GM23338 (cell line): Measurements from ENCODE around the gene NME2. TPM values are rescaled to one million over a fixed set of nuclear protein-coding genes. Genes with fewer than 3 reads are reported as not detected.

Experiments used
- ATAC-seq: fragments of 200-7000 bp; cut with Tn5 transposase; 3 replicates; pipeline ENCODE4 v1.9.1; 2020
- DNase-seq: peaks from one replicate; pipeline ENCODE4 v3.0.0-alpha.2; 2015; ENCODE audit warnings: low spot score
- H2AFZ ChIP-seq: fragments of 200-600 bp; sonication (generic); 2 replicates; pipeline ENCODE4 v1.8.0; 2016; ENCODE audit warnings: antibody characterized with exemption, mild to moderate bottlenecking, moderate library complexity
- H3F3A ChIP-seq: fragments of 200-600 bp; sonication (generic); replicated peaks from 2 replicates; pipeline ENCODE4 v1.8.0; 2017; ENCODE audit warnings: antibody characterized with exemption, mixed run types, low read depth
- H3K27ac ChIP-seq: fragments of 200-600 bp; sonication (generic); 2 replicates; pipeline ENCODE4 v1.6.1; 2016; ENCODE audit warnings: low read depth
- H3K27me3 ChIP-seq: fragments of 200-600 bp; sonication (generic); 2 replicates; pipeline ENCODE4 v1.8.0; 2016; ENCODE audit warnings: mild to moderate bottlenecking, mixed run types, moderate library complexity; ENCODE audit not compliant: insufficient read depth
- H3K36me3 ChIP-seq: fragments of 200-600 bp; sonication (generic); 2 replicates; pipeline ENCODE4 v1.8.0; 2016; ENCODE audit warnings: mild to moderate bottlenecking; ENCODE audit not compliant: insufficient read depth
- H3K4me1 ChIP-seq: fragments of 200-600 bp; sonication (generic); 2 replicates; pipeline ENCODE4 v1.8.0; 2016; ENCODE audit warnings: mild to moderate bottlenecking, moderate library complexity; ENCODE audit not compliant: insufficient read depth
- H3K4me2 ChIP-seq: fragments of 200-600 bp; sonication (generic); 2 replicates; pipeline ENCODE4 v1.7.1; 2017; ENCODE audit warnings: mixed run types
- H3K4me3 ChIP-seq: fragments of 200-600 bp; sonication (generic); 2 replicates; pipeline ENCODE4 v1.6.1; 2016; ENCODE audit warnings: mixed run types
- H3K79me2 ChIP-seq: fragments of 200-600 bp; sonication (generic); replicated peaks from 2 replicates; pipeline ENCODE4 v1.8.0; 2017; ENCODE audit warnings: mild to moderate bottlenecking; ENCODE audit not compliant: insufficient read depth
- H3K9me2 ChIP-seq: fragments of 200-600 bp; sonication (generic); 2 replicates; pipeline ENCODE4 v1.8.0; 2017; ENCODE audit not compliant: insufficient read depth
- H4K20me1 ChIP-seq: fragments of 200-600 bp; sonication (generic); replicated peaks from 2 replicates; pipeline ENCODE4 v1.8.0; 2017; ENCODE audit warnings: mild to moderate bottlenecking; ENCODE audit not compliant: insufficient read depth
- H3K27ac Mint-ChIP-seq: 2 replicates; pipeline ENCODE4 v1.8.0; 2020; ENCODE audit warnings: inconsistent platforms, mild to moderate bottlenecking, moderate library complexity, mixed read lengths
- H3K27me3 Mint-ChIP-seq: 3 replicates; pipeline ENCODE4 v1.8.0; 2022; ENCODE audit warnings: low read depth, mild to moderate bottlenecking, moderate library complexity, mixed read lengths, inconsistent platforms; ENCODE audit not compliant: insufficient read depth, poor library complexity
- H3K36me3 Mint-ChIP-seq: 3 replicates; pipeline ENCODE4 v1.8.0; 2021; ENCODE audit warnings: low read depth, mild to moderate bottlenecking, inconsistent platforms, moderate library complexity, mixed read lengths
- H3K4me1 Mint-ChIP-seq: 3 replicates; pipeline ENCODE4 v1.8.0; 2020; ENCODE audit warnings: mild to moderate bottlenecking, inconsistent platforms, mixed read lengths
- H3K4me3 Mint-ChIP-seq: 3 replicates; pipeline ENCODE4 v1.8.0; 2021; ENCODE audit warnings: moderate library complexity, mild to moderate bottlenecking, inconsistent platforms, mixed read lengths
- H3K9me3 Mint-ChIP-seq: 3 replicates; pipeline ENCODE4 v1.8.0; 2020; ENCODE audit warnings: moderate library complexity, mild to moderate bottlenecking, inconsistent platforms, mixed read lengths
- CREB1 ChIP-seq: fragments of 250-450 bp; sonication (Bioruptor Pico); IDR thresholded peaks from 2 replicates; pipeline ENCODE4 v1.5.0; 2020; ENCODE audit warnings: low read depth, mild to moderate bottlenecking, moderate library complexity
- NANOG ChIP-seq: IDR thresholded peaks from 2 replicates; pipeline ENCODE4 v1.6.1; 2016; ENCODE audit warnings: antibody characterized with exemption, borderline replicate concordance
- POLR2AphosphoS5 ChIP-seq: IDR thresholded peaks from 2 replicates; pipeline ENCODE4 v1.6.1; 2016; ENCODE audit warnings: antibody characterized with exemption, low read depth
- REST ChIP-seq: IDR thresholded peaks from one replicate; pipeline ENCODE4 v1.6.1; 2018; ENCODE audit warnings: antibody characterized with exemption; ENCODE audit not compliant: unreplicated experiment
- STAT1 ChIP-seq: IDR thresholded peaks from one replicate; pipeline ENCODE4 v1.6.1; 2016; ENCODE audit warnings: antibody characterized with exemption; ENCODE audit not compliant: unreplicated experiment
- ZNF114 ChIP-seq: fragments of 250-450 bp; sonication (Bioruptor Pico); IDR thresholded peaks from 2 replicates; pipeline ENCODE4 v1.5.0; 2020; ENCODE audit warnings: mild to moderate bottlenecking, moderate library complexity
- polyA plus RNA-seq: library from polyadenylated mRNA; unstranded; fragments of >200 nt; fragmentation: Nextera tagmentation; extraction: Ambion mirVana; gene quantifications from 2 replicates; pipeline ENCODE4 v1.2.1, GENCODE V29; 2016
- total RNA-seq: library from RNA; depleted of rRNA; stranded (reverse); fragments of >200 nt; shearing (Covaris generic); gene quantifications from 2 replicates; pipeline ENCODE4 v1.2.3, GENCODE V29; 2014
- TF ChIP-seq, protein P1 (sequence below): fragments of 250-450 bp; sonication (Bioruptor Pico); IDR thresholded peaks from 2 replicates; pipeline ENCODE4 v1.5.0; 2020; ENCODE audit warnings: mild to moderate bottlenecking, moderate library complexity
- TF ChIP-seq, protein P2 (sequence below), 2 experiments: fragments of 200-600 bp in 1 of 2; sonication (generic) in 1 of 2; conservative IDR thresholded peaks; 2 replicates each; pipeline versions ENCODE4 v1.5.1 to v1.6.1; 2016 to 2017; ENCODE audit warnings: antibody characterized with exemption in 2 of 2, low read depth in 2 of 2, mild to moderate bottlenecking in 2 of 2, moderate library complexity in 1 of 2

NME2 gene
- total and polyA plus RNA-seq, 2 experiments from 2014 or later = 667 to 939 TPM

- TF ChIP-seq, protein P1, sequence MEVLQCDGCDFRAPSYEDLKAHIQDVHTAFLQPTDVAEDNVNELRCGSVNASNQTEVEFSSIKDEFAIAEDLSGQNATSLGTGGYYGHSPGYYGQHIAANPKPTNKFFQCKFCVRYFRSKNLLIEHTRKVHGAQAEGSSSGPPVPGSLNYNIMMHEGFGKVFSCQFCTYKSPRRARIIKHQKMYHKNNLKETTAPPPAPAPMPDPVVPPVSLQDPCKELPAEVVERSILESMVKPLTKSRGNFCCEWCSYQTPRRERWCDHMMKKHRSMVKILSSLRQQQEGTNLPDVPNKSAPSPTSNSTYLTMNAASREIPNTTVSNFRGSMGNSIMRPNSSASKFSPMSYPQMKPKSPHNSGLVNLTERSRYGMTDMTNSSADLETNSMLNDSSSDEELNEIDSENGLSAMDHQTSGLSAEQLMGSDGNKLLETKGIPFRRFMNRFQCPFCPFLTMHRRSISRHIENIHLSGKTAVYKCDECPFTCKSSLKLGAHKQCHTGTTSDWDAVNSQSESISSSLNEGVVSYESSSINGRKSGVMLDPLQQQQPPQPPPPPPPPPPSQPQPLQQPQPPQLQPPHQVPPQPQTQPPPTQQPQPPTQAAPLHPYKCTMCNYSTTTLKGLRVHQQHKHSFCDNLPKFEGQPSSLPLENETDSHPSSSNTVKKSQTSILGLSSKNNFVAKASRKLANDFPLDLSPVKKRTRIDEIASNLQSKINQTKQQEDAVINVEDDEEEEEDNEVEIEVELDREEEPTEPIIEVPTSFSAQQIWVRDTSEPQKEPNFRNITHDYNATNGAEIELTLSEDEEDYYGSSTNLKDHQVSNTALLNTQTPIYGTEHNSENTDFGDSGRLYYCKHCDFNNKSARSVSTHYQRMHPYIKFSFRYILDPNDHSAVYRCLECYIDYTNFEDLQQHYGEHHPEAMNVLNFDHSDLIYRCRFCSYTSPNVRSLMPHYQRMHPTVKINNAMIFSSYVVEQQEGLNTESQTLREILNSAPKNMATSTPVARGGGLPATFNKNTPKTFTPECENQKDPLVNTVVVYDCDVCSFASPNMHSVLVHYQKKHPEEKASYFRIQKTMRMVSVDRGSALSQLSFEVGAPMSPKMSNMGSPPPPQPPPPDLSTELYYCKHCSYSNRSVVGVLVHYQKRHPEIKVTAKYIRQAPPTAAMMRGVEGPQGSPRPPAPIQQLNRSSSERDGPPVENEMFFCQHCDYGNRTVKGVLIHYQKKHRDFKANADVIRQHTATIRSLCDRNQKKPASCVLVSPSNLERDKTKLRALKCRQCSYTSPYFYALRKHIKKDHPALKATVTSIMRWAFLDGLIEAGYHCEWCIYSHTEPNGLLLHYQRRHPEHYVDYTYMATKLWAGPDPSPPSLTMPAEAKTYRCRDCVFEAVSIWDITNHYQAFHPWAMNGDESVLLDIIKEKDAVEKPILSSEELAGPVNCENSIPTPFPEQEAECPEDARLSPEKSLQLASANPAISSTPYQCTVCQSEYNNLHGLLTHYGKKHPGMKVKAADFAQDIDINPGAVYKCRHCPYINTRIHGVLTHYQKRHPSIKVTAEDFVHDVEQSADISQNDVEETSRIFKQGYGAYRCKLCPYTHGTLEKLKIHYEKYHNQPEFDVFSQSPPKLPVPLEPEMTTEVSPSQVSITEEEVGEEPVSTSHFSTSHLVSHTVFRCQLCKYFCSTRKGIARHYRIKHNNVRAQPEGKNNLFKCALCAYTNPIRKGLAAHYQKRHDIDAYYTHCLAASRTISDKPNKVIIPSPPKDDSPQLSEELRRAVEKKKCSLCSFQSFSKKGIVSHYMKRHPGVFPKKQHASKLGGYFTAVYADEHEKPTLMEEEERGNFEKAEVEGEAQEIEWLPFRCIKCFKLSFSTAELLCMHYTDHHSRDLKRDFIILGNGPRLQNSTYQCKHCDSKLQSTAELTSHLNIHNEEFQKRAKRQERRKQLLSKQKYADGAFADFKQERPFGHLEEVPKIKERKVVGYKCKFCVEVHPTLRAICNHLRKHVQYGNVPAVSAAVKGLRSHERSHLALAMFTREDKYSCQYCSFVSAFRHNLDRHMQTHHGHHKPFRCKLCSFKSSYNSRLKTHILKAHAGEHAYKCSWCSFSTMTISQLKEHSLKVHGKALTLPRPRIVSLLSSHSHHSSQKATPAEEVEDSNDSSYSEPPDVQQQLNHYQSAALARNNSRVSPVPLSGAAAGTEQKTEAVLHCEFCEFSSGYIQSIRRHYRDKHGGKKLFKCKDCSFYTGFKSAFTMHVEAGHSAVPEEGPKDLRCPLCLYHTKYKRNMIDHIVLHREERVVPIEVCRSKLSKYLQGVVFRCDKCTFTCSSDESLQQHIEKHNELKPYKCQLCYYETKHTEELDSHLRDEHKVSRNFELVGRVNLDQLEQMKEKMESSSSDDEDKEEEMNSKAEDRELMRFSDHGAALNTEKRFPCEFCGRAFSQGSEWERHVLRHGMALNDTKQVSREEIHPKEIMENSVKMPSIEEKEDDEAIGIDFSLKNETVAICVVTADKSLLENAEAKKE (CRISPR knock-in tag) = no peak
Observed at GRCh38 chr17:51118330-51119195, 47.6 kb upstream of the NME2 start (continued).

GRCh38 chr17:51119415-51120356, 46.5 kb upstream of the NME2 start:
- Histone ChIP-seq H4K20me1 (peaks cover 21% of the 10 kb centered on the region), H2AFZ (peak overlapping the region; percentile 66; the same call in 1 of the 2 replicates), H3K4me3 (peak overlapping the region; percentile 99), H3K79me2 (peaks cover 51% of the 10 kb centered on the region), H3K4me1 (peaks cover 20% of the 10 kb centered on the region), H3K9me2 (no peaks in the 10 kb centered on the region), H3F3A (no peaks in the 10 kb centered on the region; the same call in 1 of the 2 replicates), H3K36me3 (no peaks in the 10 kb centered on the region), H3K4me2 (peak overlapping the region; percentile 72), H3K27me3 (no peaks in the 10 kb centered on the region), H3K27ac (peak overlapping the region; percentile 1; the same call in 1 of the 2 replicates)
- H3K27me3 Mint-ChIP-seq = peaks cover 1% of the 10 kb centered on the region
- peak overlapping the region; percentile 95 for H3K4me3 Mint-ChIP-seq
- no peaks in the 10 kb centered on the region for H3K9me3 Mint-ChIP-seq
- peak overlapping the region; percentile 95 for H3K27ac Mint-ChIP-seq
- peaks cover 20% of the 10 kb centered on the region for H3K4me1 Mint-ChIP-seq
- DNase-seq = peak; percentile 71
- H3K36me3 Mint-ChIP-seq = no peaks in the 10 kb centered on the region
- peak; percentile 58 for ATAC-seq
- TF ChIP-seq CREB1 (CRISPR knock-in tag) (no peak), POLR2AphosphoS5 (no peak), NANOG (no peak), REST (peak; percentile 58), STAT1 (no peak), ZNF114 (CRISPR knock-in tag) (no peak)
- TF ChIP-seq, protein P2, sequence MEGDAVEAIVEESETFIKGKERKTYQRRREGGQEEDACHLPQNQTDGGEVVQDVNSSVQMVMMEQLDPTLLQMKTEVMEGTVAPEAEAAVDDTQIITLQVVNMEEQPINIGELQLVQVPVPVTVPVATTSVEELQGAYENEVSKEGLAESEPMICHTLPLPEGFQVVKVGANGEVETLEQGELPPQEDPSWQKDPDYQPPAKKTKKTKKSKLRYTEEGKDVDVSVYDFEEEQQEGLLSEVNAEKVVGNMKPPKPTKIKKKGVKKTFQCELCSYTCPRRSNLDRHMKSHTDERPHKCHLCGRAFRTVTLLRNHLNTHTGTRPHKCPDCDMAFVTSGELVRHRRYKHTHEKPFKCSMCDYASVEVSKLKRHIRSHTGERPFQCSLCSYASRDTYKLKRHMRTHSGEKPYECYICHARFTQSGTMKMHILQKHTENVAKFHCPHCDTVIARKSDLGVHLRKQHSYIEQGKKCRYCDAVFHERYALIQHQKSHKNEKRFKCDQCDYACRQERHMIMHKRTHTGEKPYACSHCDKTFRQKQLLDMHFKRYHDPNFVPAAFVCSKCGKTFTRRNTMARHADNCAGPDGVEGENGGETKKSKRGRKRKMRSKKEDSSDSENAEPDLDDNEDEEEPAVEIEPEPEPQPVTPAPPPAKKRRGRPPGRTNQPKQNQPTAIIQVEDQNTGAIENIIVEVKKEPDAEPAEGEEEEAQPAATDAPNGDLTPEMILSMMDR (conservative IDR thresholded peaks at IDR 0.05; ENCODE audit: low read depth in 2 of 2) = peak; percentile 30 to 42; a peak in 3 of 4 replicates
